PC-3 (cell line): Measurements from ENCODE around the gene ZNF697.

Experiments
- CTCF ChIP-seq: fragments of 300-600 bp; sonication (generic); conservative IDR thresholded peaks from 2 replicates; pipeline ENCODE4 v1.5.1; 2017; ENCODE audit warnings: antibody characterized with exemption, low read depth, mild to moderate bottlenecking, low read length
- EZH2 ChIP-seq: fragments of 300-600 bp; sonication (generic); IDR thresholded peaks from one replicate; pipeline ENCODE4 v1.6.1; 2017; ENCODE audit warnings: antibody characterized with exemption, mild to moderate bottlenecking, low read length; ENCODE audit not compliant: unreplicated experiment
- EZH2phosphoT487 ChIP-seq: fragments of 300-600 bp; sonication (generic); IDR thresholded peaks from 2 replicates; pipeline ENCODE4 v1.6.1; 2018; ENCODE audit warnings: mild to moderate bottlenecking, antibody characterized with exemption, low read length, borderline replicate concordance

- TF ChIP-seq CTCF (no peak), EZH2phosphoT487 (no peak), EZH2 (no peak)
Observed at GRCh38 chr1:119617751-119618691, 30.0 kb downstream of the ZNF697 start.
